ENCODE data around the gene DNM2. TPM values are rescaled to one million over a fixed set of nuclear protein-coding genes. Genes with fewer than 3 reads are reported as not detected.

DNM2 gene
- total and polyA plus RNA-seq, 2 of the 13 experiments (the other 11 are each of a cell fraction or from before 2014, with no cell fraction given): 41.7 to 59.8 TPM

GRCh38 chr19:10835754-10836478 lies 118.0 kb downstream of the DNM2 start, which contains the start of gene TMED1 (continued):
- no peak for TF ChIP-seq ZNF512B (CRISPR knock-in tag; IDR thresholded peaks at IDR 0.05; ENCODE audit: borderline replicate concordance)
- TF ChIP-seq RFX1 (IDR thresholded peaks at IDR 0.05): no peak; the same call in 1 of the 2 replicates
- TF ChIP-seq PATZ1 (CRISPR knock-in tag; IDR thresholded peaks at IDR 0.05): peak; percentile 85
- no peak for TF ChIP-seq ZNF30 (CRISPR knock-in tag; IDR thresholded peaks at IDR 0.05)
- TF ChIP-seq ZNF468 (CRISPR knock-in tag; IDR thresholded peaks at IDR 0.05): no peak
- TF ChIP-seq, protein P1, sequence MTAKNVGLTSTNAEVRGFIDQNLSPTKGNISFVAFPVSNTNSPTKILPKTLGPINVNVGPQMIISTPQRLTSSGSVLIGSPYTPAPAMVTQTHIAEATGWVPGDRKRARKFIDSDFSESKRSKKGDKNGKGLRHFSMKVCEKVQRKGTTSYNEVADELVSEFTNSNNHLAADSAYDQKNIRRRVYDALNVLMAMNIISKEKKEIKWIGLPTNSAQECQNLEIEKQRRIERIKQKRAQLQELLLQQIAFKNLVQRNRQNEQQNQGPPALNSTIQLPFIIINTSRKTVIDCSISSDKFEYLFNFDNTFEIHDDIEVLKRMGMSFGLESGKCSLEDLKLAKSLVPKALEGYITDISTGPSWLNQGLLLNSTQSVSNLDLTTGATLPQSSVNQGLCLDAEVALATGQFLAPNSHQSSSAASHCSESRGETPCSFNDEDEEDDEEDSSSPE (CRISPR knock-in tag; IDR thresholded peaks at IDR 0.05): no peak
- no peak for TF ChIP-seq ATAD3A (CRISPR knock-in tag; IDR thresholded peaks at IDR 0.05)
- TF ChIP-seq ZNF496 (CRISPR knock-in tag; IDR thresholded peaks at IDR 0.05; ENCODE audit: insufficient replicate concordance): no peak
- TF ChIP-seq AKAP8 (CRISPR knock-in tag; IDR thresholded peaks at IDR 0.05): peak; percentile 79; the same call in 1 of the 2 replicates
- TF ChIP-seq HOXD1 (CRISPR knock-in tag; IDR thresholded peaks at IDR 0.05): 0 out of 2 replicates have a peak, but pooled peaks have one; percentile 39
- TF ChIP-seq POLR2G (IDR thresholded peaks at IDR 0.05; ENCODE audit: low read depth, low read length): peak; percentile 76
- TF ChIP-seq ZNF549 (CRISPR knock-in tag; IDR thresholded peaks at IDR 0.05): no peak
- peak; percentile 33; the same call in 1 of the 2 replicates for TF ChIP-seq ELF3 (CRISPR knock-in tag; IDR thresholded peaks at IDR 0.05)
- TF ChIP-seq, protein P2, sequence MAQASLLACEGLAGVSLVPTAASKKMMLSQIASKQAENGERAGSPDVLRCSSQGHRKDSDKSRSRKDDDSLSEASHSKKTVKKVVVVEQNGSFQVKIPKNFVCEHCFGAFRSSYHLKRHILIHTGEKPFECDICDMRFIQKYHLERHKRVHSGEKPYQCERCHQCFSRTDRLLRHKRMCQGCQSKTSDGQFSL (CRISPR knock-in tag; IDR thresholded peaks at IDR 0.05): peak; percentile 75
- TF ChIP-seq STAG1 (CRISPR knock-in tag; IDR thresholded peaks at IDR 0.05): peak; percentile 49
- TF ChIP-seq, protein P3, sequence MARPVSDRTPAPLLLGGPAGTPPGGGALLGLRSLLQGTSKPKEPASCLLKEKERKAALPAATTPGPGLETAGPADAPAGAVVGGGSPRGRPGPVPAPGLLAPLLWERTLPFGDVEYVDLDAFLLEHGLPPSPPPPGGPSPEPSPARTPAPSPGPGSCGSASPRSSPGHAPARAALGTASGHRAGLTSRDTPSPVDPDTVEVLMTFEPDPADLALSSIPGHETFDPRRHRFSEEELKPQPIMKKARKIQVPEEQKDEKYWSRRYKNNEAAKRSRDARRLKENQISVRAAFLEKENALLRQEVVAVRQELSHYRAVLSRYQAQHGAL (CRISPR knock-in tag; IDR thresholded peaks at IDR 0.05; ENCODE audit: not compliant biosample characterization): no peak
- TF ChIP-seq, protein P4, sequence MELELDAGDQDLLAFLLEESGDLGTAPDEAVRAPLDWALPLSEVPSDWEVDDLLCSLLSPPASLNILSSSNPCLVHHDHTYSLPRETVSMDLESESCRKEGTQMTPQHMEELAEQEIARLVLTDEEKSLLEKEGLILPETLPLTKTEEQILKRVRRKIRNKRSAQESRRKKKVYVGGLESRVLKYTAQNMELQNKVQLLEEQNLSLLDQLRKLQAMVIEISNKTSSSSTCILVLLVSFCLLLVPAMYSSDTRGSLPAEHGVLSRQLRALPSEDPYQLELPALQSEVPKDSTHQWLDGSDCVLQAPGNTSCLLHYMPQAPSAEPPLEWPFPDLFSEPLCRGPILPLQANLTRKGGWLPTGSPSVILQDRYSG (CRISPR knock-in tag; IDR thresholded peaks at IDR 0.05): peak; percentile 77; the same call in 1 of the 2 replicates
- TF ChIP-seq ZNF382 (CRISPR knock-in tag; IDR thresholded peaks at IDR 0.05; ENCODE audit: borderline replicate concordance): no peak
- peak; percentile 65; the same call in 1 of the 2 replicates for TF ChIP-seq ZNF251 (CRISPR knock-in tag; IDR thresholded peaks at IDR 0.05)
- TF ChIP-seq TCF7L2 (IDR thresholded peaks at IDR 0.05; ENCODE audit: low read depth, low read length): no peak
- TF ChIP-seq ZNF12 (CRISPR knock-in tag; IDR thresholded peaks at IDR 0.05): no peak
- peak; percentile 73 for TF ChIP-seq ETV6 (CRISPR knock-in tag; conservative IDR thresholded peaks at IDR 0.05)

Data from HepG2 (cell line).